HL-60 (cell line): ENCODE measurements around the gene ACAD8.

Source experiments
- DNase-seq, 2 experiments: peaks; one replicate each; pipeline ENCODE4 v3.0.0-alpha.2; 2010 to 2020; ENCODE audit warnings: low read depth in 1 of 2, low spot score in 1 of 2
- H3K27ac ChIP-seq: fragments of 250-450 bp; sonication (Bioruptor Pico); replicated peaks from 2 replicates; pipeline ENCODE4 v1.5.1; 2020; ENCODE audit warnings: mild to moderate bottlenecking, moderate library complexity
- H3K27me3 ChIP-seq: fragments of 250-450 bp; sonication (Bioruptor Pico); 2 replicates; pipeline ENCODE4 v1.5.1; 2021; ENCODE audit warnings: mild to moderate bottlenecking, moderate library complexity; ENCODE audit not compliant: insufficient read depth, poor library complexity, severe bottlenecking
- H3K4me3 ChIP-seq: replicated peaks from 2 replicates; pipeline ENCODE4 v1.5.1; 2011; ENCODE audit warnings: mild to moderate bottlenecking, control low read depth, low read length; ENCODE audit not compliant: insufficient read depth
- GABPA ChIP-seq: IDR thresholded peaks from 2 replicates; pipeline ENCODE4 v1.6.1; 2012; ENCODE audit warnings: low read depth
- POLR2AphosphoS5 ChIP-seq: IDR thresholded peaks from 2 replicates; pipeline ENCODE4 v1.6.1; 2012; ENCODE audit warnings: low read depth
- SPI1 ChIP-seq: IDR thresholded peaks from 2 replicates; pipeline ENCODE4 v1.6.1; 2012; ENCODE audit warnings: low read depth, mild to moderate bottlenecking, borderline replicate concordance
- TF ChIP-seq, protein P1 (sequence below): IDR thresholded peaks from one replicate; pipeline ENCODE4 v1.5.1; 2011; ENCODE audit warnings: low read length, control low read depth, inconsistent platforms; ENCODE audit not compliant: insufficient read depth
- TF ChIP-seq, protein P2 (sequence below): IDR thresholded peaks from 2 replicates; pipeline ENCODE4 v1.6.1; 2012; ENCODE audit warnings: low read depth; ENCODE audit not compliant: insufficient replicate concordance

The ACAD8 gene

DNA sequence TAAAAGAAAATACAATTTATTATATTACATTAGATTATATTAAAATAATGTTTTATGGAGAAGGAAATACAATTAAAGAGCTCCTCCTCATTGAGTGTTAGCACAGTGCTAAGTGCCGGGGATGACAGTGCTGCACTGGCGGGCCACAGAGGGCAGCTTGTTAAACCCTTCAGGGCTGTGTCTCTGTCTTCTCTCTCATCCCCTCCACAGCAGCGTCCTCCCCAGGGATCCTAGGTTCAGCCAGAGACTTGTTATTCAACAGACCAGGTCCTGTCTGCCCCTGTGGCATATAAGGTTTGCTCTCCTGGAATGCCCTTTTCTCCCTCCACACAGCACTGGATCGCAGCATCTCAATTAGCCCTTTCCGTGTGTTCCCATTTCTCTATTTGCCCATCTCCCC, 14.4 kb upstream of the ACAD8 start:
- no peak overlapping the region for H3K4me3 ChIP-seq
- TF ChIP-seq, protein P1, sequence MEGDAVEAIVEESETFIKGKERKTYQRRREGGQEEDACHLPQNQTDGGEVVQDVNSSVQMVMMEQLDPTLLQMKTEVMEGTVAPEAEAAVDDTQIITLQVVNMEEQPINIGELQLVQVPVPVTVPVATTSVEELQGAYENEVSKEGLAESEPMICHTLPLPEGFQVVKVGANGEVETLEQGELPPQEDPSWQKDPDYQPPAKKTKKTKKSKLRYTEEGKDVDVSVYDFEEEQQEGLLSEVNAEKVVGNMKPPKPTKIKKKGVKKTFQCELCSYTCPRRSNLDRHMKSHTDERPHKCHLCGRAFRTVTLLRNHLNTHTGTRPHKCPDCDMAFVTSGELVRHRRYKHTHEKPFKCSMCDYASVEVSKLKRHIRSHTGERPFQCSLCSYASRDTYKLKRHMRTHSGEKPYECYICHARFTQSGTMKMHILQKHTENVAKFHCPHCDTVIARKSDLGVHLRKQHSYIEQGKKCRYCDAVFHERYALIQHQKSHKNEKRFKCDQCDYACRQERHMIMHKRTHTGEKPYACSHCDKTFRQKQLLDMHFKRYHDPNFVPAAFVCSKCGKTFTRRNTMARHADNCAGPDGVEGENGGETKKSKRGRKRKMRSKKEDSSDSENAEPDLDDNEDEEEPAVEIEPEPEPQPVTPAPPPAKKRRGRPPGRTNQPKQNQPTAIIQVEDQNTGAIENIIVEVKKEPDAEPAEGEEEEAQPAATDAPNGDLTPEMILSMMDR = no peak
- no peaks in the 10 kb centered on the region for H3K27me3 ChIP-seq

DNA sequence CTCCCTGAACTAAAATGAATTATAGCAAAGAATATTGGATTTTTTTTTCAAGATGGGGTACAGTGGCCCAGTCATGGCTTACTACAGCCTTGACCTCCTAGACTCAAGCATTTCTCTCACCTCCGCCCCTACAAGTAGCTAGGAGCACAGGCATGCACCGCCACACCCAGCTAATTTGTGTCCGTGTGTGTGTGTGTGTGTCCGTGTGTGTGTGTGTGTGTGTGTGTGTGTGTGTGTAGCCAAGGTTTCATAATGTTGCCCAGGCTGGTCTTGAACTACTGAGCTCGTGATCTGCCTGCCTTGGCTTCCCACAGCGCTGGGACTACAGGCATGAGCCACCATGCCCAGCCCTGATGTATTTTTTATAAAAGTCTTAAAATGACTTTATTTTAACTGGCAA, 12.8 kb upstream of the ACAD8 start:
- no peak for TF ChIP-seq GABPA
- TF ChIP-seq, protein P1 = no peak
- no peak for TF ChIP-seq POLR2AphosphoS5
- no peak for TF ChIP-seq SPI1
- TF ChIP-seq, protein P2, sequence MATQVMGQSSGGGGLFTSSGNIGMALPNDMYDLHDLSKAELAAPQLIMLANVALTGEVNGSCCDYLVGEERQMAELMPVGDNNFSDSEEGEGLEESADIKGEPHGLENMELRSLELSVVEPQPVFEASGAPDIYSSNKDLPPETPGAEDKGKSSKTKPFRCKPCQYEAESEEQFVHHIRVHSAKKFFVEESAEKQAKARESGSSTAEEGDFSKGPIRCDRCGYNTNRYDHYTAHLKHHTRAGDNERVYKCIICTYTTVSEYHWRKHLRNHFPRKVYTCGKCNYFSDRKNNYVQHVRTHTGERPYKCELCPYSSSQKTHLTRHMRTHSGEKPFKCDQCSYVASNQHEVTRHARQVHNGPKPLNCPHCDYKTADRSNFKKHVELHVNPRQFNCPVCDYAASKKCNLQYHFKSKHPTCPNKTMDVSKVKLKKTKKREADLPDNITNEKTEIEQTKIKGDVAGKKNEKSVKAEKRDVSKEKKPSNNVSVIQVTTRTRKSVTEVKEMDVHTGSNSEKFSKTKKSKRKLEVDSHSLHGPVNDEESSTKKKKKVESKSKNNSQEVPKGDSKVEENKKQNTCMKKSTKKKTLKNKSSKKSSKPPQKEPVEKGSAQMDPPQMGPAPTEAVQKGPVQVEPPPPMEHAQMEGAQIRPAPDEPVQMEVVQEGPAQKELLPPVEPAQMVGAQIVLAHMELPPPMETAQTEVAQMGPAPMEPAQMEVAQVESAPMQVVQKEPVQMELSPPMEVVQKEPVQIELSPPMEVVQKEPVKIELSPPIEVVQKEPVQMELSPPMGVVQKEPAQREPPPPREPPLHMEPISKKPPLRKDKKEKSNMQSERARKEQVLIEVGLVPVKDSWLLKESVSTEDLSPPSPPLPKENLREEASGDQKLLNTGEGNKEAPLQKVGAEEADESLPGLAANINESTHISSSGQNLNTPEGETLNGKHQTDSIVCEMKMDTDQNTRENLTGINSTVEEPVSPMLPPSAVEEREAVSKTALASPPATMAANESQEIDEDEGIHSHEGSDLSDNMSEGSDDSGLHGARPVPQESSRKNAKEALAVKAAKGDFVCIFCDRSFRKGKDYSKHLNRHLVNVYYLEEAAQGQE = no peak
- Histone ChIP-seq H3K27me3 (no peaks in the 10 kb centered on the region), H3K4me3 (no peak overlapping the region), H3K27ac (no peak overlapping the region)
- DNase-seq = no peak

More for the DNA sequence above, 14.4 kb upstream of the ACAD8 start:
- H3K27ac ChIP-seq = no peak overlapping the region
- no peak for DNase-seq

DNA sequence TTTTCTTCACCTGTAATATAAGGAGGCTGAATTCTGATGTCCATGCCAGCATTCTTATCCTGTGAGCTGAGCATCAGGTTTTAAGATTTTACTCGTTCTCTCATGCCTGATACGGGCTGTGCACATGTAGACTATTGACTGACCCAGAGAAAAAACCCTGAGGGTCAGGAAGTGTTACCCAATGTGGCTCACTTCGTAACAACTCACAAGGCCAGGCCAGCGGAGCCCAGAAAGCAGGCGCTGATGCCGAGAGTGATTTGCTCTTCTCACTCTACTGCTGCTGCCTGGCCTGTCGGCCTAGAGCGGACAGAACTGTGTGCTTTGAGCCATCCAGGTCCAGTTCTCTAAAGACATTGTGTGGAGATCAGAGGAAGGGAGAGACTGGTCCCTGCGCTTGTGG, 11.0 kb upstream of the ACAD8 start:
- DNase-seq = no peak
- H3K27ac ChIP-seq = no peak overlapping the region
- TF ChIP-seq GABPA (no peak), POLR2AphosphoS5 (no peak), SPI1 (no peak)
- TF ChIP-seq, protein P1 = no peak
- TF ChIP-seq, protein P2 = no peak
- no peaks in the 10 kb centered on the region for H3K27me3 ChIP-seq
- no peak overlapping the region for H3K4me3 ChIP-seq

DNA sequence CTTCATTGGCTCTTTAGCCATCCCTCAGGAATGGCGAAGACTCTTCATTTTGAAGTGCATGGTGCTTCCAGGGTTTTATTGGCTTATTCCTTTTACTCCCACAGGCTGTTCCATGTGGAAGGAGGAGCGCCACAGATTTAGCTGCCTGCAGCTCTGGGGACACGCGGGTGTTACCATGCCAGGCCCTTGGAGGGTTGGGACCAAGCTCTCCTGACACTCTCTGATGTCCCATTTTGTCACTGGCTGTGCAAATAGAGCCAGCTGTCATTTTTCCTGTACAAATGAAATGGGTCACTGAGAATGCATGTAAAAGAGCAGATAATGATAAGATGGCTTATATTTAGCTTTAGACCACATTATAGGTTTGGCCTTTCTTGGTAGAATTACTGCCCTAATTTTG, 9.5 kb upstream of the ACAD8 start:
- H3K4me3 ChIP-seq = no peak overlapping the region
- no peaks in the 10 kb centered on the region for H3K27me3 ChIP-seq
- TF ChIP-seq, protein P1 = no peak
- TF ChIP-seq, protein P2 = no peak
- no peak for TF ChIP-seq POLR2AphosphoS5
- no peak for TF ChIP-seq GABPA
- TF ChIP-seq SPI1 = no peak
- no peak overlapping the region for H3K27ac ChIP-seq
- no peak for DNase-seq
